Measurements from ENCODE around the gene RBPJ.

RBPJ gene

DNA sequence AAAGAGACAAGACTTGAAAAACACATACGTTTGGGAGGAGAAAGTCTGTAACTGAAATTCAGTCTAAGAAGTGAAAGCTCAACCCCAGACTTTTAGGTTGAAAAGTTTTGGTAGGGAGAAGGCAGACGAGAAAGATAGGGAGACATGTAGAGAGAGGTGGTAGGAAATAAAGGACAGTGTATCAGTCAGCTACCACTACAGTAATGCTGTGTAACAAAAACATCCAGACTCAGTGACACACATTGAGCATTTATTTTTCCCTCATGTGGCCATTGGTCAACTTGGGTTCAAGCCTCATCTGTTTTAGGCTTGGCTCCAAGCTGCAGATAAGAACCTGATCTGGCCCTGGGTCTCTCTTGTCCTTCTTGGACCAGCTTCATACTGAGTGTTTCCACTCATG, 142.6 kb downstream of the RBPJ start:
- DNase-seq = no peak

DNA sequence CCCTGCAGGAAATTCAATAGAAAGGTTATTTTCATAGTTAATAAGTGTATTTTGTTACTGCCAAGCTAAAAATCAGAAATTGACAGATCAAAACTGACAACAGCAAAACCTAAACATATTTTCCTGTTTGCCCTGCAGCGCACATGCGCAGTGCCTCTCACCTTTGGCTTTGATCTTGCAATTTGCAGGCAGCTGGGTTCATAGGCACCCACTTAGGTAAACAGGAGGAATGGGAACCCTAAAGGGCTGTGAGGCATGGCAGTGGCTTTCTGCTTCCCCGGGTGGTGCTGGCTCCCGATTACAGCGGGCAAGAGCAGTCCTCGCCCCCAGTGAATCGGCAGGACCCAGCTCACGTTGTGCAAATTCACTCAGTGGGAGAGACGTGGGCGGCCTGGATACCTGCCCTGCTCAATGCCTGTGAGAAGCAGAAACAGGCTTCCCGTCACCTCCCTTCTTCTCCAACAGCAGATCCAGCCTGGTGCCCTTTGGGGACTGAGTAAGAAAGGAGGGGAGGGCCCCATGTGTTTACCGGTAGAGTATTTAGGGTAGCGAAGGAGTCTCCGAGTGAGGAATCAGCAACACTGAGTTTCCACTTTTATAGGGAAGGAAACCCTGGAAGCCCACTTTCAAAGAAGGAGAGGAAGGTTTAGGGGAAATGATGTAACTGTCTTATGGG, 143.7 kb downstream of the RBPJ start:
- DNase-seq = no peak

DNA sequence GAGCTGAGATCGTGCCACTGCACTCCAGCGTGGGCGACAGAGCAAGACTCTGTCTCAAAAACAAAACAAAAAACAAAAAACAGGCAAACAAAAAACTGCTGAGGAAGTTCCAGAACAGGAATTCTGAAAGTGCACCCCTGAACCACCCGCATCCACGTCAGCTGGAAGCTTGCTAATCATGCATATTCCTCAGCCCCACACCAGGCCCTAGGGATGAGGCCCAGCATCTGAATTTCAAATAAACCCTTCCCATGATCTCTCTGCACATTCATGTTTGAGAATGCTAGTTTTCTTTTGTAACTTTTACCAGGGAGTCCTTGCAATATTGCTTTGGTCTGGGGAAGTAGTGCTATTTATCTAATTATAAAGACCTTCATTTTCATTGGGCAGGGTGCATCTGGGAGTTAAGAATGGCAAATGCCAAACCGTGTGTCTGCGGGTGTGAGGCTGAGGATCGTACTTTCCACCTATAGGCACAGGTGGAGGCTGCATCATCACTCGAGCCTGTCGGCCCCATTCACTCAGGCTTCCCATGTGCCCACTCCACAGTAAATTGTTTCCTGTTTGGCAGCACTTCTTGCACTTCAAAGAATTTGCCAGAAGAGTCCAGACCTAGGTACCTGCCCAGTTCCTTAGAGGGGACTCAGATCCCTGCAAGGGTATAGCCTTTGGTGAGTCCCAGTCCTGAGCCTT, 145.9 kb downstream of the RBPJ start:
- no peak for DNase-seq

DNA sequence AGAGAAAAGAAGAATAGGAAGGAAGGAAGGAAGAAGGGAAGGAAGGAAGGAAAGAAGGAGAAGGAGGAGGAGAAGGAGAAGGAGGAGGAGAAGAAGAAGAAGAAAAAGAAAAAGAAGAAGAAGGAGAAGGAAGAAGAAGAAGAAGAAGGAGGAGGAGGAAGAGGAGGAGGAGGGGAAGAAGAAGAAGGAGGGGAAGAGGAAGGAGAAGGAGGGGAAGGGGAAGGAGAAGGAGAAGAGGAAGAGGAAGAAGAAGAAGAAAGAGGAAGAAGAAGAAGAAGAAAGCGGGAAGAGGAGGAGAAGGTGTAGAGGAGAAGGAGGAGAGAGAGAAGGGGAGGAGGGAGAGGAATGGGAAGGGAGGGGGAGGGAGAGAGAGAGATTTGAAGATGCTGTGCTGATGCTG, 146.9 kb downstream of the RBPJ start:
- no peak for DNase-seq

DNA sequence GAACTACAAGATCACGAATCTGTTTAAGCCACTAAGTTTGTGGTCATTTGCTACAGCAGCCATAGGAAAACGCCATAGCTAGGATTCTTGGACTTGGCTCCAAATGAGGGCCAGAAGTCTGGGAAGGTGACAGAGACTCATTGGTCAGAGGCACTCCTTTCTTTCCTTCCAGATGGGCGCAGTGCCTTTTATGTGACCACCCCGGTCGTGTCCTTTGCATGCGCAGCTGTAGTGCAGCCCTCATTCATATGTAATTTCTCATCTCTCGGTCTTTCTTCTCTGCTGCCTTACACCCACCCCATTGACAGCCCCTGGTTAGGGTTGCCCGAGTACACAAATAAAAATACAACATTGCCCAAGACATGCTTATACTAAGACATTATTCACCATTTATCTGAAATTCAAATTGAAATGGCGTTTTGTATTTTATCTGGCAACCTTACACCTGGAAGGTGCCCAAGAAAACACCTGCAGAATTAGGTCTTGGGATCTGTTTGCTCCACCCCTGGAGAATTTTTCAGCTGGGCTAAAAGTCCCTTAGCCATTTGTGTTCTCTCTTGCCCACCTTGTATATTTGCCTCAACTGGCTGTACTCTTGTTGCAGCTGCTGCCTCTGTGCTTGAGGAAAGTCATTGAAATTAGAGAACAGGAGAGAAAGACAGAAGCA, 147.6 kb downstream of the RBPJ start:
- no peak for DNase-seq

DNA sequence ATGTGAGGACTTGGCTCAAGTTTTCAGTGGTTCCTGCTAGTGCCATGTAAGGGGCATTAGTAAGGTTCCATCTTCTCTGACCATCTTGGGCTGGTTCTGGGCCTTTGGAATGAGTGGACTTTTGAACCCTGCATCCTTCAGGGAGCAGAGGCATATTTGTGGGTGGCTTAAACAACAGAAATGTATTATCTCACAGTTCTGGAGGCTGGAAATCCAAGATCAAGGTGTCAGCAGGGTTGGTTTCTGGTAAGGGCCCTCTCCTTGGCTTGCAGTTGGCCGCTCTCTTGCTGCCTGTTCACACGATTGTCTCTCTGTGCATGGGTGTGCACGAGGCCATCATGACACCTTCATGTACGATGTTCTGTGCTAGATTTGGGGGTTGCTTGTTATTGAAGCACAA, 148.2 kb downstream of the RBPJ start:
- DNase-seq = no peak

DNA sequence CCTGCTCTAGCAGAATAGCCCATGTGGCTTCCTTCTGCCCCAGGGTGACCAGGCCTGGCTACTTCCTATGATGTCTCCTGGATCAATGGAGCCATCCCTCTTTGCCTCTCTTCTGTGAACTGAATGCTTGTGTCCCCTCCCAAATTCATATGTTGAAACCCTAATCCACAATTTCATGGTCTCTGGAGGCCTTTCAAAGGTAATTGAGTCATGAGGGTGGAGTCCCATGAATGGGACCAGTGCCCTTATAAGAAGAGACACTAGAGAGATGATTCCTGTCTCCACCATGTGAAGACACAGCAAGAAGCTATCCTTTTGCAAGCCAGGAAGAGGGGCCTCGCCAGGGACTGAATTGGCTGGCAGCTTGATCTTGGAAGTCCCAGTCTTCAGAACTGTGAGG, 151.1 kb downstream of the RBPJ start:
- no peak for DNase-seq

DNA sequence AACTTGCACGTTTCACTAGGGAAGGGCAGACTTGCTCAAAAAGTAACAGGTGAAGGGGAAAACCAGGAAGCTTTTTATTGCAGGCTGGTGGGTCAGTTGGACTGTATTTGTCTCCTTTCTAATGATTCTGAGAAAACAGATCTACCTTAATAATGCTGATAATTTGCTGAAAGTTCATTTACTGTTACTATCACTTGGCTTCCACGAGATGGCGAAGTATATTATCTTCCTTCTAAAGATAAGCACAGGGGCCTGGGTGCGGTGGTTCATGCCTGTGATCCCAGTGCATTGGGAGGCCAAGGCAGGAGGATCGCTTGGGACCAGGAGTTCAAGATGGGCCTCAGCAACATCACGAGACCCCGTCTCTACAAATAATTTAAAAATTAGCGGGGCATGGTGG, 153.1 kb downstream of the RBPJ start:
- no peak for DNase-seq

DNA sequence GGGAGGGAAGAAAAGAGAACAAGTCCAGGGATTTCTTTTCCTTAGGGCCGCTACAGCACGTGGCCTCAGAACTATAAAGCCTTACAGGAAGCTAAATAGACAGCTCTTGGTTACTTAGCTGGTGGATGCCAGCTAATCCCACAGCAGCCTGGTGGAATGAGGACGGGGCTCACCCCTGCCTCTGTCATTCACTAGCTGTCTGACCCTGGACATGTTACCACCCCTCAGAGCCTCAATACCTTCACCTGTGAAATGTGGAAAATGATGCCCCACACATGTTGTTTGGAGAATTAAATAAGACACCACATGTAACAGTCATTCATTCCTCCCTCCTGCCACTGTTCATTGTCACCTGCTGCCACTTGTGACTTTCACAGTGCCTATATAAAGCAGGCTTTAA, 153.7 kb downstream of the RBPJ start:
- no peak for DNase-seq

DNA sequence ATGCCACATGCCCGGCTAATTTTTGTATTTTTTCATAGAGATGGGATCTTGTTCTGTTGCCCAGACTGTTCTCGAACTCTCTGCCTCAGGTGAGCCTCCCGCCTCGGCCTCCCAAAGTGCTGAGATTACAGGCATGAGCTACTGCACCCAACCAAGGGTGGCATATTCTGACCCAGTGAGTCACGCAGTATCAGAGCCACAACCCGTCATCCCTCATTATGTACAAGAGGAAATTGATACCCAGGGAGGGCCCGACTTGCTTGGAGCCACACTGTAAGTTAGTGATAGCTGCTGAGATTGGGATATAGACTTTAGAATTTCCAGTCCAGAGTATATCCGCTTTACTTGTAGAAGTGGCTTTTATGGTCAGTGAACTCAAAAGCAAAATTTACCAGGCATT, 154.9 kb downstream of the RBPJ start:
- no peak for DNase-seq

DNA sequence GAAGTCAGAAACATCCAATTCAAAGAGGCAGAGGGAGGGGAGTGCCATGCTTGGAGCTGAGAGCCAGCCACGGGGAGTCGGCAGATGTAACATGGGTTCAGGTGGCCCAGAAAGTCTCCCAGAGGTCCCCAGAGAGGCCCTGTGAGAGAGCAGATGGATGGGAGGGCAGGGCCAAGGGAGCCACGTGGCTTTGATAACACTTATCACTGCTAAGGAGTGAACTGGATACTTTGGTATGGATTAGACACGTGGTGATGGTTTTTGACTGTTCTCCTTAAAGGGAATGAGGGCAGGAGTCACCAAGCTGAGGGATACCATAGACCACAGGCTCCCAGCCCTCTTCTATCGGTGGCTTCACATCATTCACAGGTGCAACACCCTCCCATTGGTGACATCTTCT, 155.7 kb downstream of the RBPJ start:
- DNase-seq = no peak

DNA sequence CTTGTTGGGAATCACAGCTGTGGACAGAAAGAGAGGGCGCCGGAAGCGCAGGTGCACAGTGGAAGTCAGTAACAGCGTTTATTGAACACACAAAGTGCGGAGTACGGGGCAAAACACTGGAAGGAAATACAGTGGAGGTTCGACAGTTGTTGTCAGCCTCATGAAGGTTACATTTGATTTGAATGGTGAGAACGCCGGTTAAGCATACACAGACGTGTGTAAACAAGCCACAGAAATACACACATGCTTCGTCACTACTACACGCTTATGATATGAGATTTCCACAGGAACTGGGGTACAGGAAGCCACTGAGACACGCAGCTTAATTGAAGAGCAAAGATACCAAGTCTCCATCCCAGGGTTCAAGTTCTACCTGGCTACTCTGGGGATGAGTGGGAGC, 157.5 kb downstream of the RBPJ start:
- no peak for DNase-seq

DNA sequence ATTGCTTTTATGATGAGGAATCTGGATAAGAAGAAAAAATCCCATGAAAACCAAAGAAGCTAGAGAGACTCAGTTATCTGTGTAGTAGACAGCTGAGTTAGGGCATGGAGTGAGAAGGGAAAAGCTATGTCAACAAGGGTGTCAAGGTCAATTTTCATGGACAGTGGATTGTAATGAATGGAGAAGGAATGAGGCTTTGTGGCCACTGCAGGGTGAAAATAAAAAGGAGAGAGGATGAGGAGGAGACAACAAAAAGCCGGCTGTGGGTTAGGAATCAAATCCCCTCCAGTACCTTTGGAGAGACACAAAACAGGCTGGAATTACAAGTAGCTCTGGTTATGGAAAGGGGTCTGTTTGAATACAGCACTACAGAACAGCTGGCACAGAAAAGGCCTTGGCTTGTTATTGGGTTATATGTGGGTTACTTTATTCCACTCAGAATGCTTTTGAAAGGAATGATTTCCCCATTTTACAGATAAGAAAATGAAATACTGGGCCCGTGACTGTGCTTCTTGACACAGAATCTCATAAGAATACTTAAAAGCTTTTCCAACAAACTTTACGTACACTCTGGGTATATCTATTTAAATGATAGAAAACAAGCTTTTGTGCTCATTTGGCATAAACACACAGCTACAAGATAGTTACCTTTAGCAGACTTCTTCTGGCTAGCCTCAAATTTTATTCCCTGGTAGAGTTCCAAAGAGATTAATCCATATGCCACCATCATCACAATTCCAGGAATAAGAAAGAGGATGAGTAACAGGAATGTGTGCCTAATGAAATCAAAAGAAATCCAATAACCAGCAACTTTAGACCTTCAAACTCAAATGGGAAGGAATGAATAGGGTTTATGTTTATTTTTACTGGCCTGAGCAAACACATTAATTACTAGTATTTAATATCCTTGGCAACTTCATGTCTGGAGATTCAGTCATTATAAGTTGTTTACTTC, 162.0 kb downstream of the RBPJ start:
- no peak for DNase-seq

DNA sequence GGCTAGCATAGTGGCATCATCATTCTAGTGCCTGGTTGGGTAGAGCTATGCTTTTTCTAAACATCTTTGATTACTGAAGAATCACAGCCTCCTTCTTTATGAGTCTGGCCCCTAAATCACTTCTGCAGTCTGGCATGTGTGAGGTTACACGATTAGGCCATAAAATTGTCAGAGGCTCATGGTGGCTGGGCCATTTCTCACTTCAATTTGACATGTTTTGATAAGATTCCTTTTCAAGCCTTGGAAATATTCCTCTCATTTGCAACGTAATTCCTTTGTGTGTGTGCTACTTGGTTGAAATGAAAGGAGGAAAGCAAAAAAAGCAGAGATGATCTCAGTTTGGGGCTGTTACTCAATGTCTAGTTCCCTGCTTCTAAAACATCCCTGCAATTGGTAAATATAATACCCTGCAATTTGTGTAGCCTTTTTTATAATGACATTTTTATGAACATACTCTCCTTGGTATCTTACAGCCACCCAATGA, 163.3 kb downstream of the RBPJ start:
- DNase-seq = no peak

DNA sequence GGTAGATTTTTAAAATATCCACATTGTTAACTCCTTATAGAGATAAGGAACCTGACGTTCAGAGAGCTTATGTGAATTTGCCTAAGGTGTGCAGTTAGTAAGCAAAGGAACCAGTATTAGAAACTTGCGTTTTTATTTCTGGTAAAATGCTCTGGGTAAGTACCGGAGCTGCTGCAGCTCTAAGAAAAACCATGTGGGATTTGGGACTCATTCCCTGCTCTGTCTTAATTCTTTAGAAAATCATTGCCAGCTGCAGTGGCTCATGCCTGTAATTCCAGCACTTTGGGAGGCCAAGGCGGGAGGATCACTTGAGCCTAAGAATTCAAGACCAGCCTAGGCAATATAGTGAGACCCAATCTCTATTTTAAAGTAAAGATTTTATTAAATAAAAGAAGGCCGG, 163.7 kb downstream of the RBPJ start:
- DNase-seq = no peak

All from NCI-H1092 treated with DMSO at 0.1 percent for 48 hours (cell line).